Measurements from ENCODE around the gene UBE2E1.

DNA sequence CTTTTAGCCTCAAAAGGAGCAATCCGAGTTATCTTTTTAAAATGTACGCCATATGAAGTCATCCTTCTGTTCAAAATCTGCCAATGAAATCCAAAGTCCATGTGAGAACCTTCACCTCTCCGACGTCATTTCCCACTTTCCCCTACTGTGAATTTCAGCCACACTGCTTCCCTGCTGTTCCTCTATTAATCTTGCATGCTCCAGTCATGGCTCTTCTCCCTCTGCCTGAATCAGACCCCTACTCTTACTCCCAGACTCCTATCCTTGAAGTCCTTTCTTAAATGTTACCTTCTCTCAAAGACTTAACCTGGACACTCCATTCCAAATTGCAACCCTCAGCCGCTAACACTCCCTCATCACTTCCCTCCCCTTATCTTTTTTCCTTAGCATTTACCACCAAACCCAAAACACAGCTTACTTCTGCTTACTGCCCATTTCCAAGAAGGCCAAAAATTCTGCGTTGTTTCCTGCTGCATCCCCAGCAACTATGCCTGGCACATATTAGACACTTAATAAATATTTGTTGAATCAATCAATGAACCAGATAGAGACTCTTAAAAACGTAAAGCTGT is 109.9 kb downstream of the UBE2E1 start:
- TF ChIP-seq, protein P1, sequence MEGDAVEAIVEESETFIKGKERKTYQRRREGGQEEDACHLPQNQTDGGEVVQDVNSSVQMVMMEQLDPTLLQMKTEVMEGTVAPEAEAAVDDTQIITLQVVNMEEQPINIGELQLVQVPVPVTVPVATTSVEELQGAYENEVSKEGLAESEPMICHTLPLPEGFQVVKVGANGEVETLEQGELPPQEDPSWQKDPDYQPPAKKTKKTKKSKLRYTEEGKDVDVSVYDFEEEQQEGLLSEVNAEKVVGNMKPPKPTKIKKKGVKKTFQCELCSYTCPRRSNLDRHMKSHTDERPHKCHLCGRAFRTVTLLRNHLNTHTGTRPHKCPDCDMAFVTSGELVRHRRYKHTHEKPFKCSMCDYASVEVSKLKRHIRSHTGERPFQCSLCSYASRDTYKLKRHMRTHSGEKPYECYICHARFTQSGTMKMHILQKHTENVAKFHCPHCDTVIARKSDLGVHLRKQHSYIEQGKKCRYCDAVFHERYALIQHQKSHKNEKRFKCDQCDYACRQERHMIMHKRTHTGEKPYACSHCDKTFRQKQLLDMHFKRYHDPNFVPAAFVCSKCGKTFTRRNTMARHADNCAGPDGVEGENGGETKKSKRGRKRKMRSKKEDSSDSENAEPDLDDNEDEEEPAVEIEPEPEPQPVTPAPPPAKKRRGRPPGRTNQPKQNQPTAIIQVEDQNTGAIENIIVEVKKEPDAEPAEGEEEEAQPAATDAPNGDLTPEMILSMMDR (IDR thresholded peaks at IDR 0.05), result no peak
- TF ChIP-seq EZH2 (IDR thresholded peaks at IDR 0.05; ENCODE audit: borderline replicate concordance, insufficient read depth, low read depth, low read length, poor library complexity, severe bottlenecking), result no peak

All from B cell (primary cell).